GM06990 (cell line): ENCODE results near the gene TSPOAP1.

Experiments
- DNase-seq: peaks from one replicate; pipeline ENCODE4 v3.0.0-alpha.2; 2011; ENCODE audit not compliant: insufficient read length; ENCODE audit errors: extremely low read depth
- H3K27me3 ChIP-seq: replicated peaks from 2 replicates; pipeline ENCODE4 v1.6.0; 2011; ENCODE audit warnings: low read length; ENCODE audit not compliant: control insufficient read depth, insufficient read depth
- H3K36me3 ChIP-seq: 2 replicates; pipeline ENCODE4 v1.5.1; 2011; ENCODE audit warnings: low read length; ENCODE audit not compliant: control insufficient read depth, insufficient read depth
- H3K4me3 ChIP-seq: replicated peaks from 2 replicates; pipeline ENCODE4 v1.5.1; 2011; ENCODE audit warnings: low read depth, mild to moderate bottlenecking, control low read depth, low read length
- TF ChIP-seq, protein P1 (sequence below): IDR thresholded peaks from 2 replicates; pipeline ENCODE4 v1.5.1; 2011; ENCODE audit warnings: low read length, control low read depth, mild to moderate bottlenecking, inconsistent platforms; ENCODE audit not compliant: insufficient read depth, poor library complexity, severe bottlenecking

Gene TSPOAP1

DNA sequence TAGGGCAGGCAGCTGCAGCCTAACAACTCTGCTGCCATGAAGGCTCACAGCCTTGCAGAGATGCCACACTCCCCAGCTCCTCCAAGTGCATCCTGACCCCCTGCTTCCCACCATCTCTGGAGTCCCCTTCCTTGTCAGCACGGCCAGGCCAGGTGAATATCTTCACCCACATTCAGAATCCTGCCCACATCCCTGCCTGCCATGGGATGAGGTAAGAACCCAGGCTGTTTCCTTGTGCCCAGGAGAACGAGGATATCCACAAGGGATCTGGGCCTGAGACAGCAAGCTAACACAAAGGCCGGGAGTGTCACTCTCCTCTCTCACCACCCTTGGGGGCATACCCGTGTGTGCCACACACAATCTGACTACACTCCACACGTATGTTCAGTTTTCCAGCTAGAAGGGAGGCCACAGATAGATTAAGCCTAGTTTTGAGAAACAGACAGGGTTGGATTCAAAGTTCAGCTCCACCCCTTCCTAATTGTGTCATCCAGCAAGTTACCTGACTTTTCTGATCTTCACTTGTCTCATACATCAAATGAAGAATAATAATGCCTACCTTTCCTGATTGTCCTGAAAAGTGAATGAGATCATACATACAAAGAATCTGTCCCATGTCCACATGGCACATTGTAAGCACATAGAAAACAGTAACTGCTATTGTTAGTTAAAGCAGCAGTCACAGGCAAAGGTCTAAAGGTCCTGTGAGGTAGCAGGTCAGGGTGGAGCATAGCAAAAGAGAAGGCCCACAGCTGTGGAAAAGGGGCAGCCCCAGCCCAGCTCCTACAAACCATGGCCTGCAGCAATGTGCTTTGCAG, 40.8 kb upstream of the TSPOAP1 start:
- H3K36me3 ChIP-seq: no peaks in the 10 kb centered on the region
- H3K4me3 ChIP-seq: no peak overlapping the region
- H3K27me3 ChIP-seq: no peaks in the 10 kb centered on the region
- TF ChIP-seq, protein P1, sequence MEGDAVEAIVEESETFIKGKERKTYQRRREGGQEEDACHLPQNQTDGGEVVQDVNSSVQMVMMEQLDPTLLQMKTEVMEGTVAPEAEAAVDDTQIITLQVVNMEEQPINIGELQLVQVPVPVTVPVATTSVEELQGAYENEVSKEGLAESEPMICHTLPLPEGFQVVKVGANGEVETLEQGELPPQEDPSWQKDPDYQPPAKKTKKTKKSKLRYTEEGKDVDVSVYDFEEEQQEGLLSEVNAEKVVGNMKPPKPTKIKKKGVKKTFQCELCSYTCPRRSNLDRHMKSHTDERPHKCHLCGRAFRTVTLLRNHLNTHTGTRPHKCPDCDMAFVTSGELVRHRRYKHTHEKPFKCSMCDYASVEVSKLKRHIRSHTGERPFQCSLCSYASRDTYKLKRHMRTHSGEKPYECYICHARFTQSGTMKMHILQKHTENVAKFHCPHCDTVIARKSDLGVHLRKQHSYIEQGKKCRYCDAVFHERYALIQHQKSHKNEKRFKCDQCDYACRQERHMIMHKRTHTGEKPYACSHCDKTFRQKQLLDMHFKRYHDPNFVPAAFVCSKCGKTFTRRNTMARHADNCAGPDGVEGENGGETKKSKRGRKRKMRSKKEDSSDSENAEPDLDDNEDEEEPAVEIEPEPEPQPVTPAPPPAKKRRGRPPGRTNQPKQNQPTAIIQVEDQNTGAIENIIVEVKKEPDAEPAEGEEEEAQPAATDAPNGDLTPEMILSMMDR: no peak
- no peak for DNase-seq

DNA sequence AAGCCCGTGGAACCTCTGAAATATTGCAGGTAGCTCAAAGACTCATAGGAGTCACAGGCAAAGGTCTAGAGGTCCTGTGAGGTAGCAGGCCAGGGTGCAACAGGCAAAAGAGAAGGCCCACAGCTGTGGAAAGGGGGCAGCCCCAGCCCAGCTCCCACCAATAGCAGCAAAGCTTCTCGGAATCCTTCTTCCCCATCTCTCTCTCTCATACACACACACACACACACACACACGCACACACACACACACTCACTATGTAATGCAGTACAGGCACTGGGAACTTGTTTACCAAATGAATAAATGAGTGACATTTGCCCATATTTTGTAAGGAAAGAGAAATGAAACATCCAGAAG, 40.2 kb upstream of the TSPOAP1 start:
- H3K27me3 ChIP-seq: no peaks in the 10 kb centered on the region
- H3K4me3 ChIP-seq: no peak overlapping the region
- TF ChIP-seq, protein P1: no peak
- no peaks in the 10 kb centered on the region for H3K36me3 ChIP-seq
- DNase-seq: no peak

DNA sequence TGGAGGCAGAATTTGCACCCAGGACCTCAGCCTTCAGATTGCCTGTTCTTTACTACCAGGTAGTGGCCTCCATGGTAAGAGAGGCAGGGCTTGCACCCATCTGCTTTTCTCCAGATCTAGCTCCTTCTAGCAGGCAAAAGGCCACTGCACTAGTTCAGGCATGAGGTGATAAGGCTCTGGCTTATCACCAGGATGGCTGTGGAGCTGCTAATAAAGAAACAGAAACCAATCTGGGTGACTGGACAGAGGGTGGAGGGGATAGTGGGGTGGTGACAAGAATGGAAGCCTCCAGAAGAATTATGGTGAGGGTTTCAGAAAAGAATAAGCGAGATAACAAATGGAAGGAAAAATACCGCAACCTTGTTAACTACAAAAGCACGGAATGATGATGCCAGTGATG, 38.9 kb upstream of the TSPOAP1 start:
- H3K36me3 ChIP-seq: no peaks in the 10 kb centered on the region
- no peak for DNase-seq

DNA sequence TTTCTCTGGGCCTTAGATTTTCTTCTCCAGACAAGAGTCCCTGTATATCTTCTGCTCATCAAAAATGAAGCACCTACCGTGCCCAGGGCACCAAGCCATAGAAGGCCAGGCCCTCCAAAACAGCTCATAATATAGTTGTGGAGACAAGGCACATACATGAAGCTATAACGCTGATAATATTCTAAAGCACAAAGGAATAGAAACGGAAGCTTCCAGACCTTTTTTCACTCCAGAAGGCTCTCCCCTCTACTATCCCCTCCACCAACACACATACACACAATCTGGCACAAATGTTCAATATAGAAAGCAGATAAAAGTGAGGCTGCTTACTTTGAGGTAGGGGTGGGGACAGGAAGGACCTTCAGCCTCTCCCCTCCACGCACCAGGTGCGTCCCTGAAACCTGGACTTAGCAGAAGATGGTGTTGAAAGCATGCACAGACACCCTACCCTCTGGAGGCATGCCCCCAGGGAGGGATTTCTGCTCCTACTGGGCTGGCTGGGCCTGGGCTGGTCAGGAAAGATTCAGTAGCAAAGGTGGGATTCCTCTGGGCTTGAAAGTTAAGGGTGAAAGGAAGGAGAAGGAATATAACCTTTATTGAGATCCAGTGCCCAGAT, 37.5 kb upstream of the TSPOAP1 start:
- TF ChIP-seq, protein P1: no peak
- DNase-seq: no peak
- no peak overlapping the region for H3K4me3 ChIP-seq
- H3K36me3 ChIP-seq: no peaks in the 10 kb centered on the region
- no peaks in the 10 kb centered on the region for H3K27me3 ChIP-seq

More for the DNA sequence above, 38.9 kb upstream of the TSPOAP1 start:
- TF ChIP-seq, protein P1: no peak
- no peaks in the 10 kb centered on the region for H3K27me3 ChIP-seq
- no peak overlapping the region for H3K4me3 ChIP-seq

DNA sequence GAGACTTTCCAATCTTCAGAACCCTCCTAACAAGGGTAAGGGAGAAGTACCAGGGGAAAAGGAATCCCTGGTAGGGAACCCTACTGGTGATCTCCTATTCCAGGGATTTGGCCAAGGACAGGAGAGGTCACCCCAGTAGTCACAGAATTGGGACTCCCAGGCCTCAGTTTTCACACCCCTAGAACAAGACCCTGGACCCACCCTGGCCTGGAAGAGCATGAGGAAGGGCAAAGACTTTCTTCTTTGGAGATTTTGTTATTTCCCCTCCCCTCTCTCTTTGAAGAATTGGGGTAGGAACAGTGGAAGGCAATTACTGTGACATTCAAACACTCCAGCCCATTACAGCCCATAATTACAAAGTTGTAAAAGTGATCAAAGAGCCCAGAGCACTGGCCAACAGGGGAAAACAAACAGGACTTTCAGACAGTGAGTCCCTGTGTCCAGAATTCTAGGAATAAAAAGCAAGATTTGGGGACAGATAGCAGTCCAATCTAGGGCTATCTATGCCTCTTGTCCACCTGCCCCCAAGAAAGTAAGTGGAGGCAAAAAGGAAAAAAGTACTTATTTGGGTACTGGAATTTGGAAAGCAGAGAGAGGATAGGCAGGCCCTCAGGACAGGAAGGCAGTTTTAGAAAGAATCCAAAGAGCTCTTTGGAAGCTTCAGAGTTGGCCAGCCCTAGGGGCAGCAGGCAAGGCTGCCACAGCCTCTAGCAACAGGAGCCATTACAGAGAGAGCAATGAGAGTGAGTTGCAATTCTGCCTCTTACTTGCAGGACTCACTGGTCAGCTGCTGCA, 36.8 kb upstream of the TSPOAP1 start:
- TF ChIP-seq, protein P1: no peak
- Histone ChIP-seq H3K4me3 (no peak overlapping the region), H3K27me3 (no peaks in the 10 kb centered on the region), H3K36me3 (no peaks in the 10 kb centered on the region)
- DNase-seq: no peak
